Keratinocyte (primary cell): ENCODE data around the gene IL5RA. TPM values are rescaled to one million over a fixed set of nuclear protein-coding genes. Genes with fewer than 3 reads are reported as not detected.

ENCODE experiments used
- DNase-seq: peaks from one replicate; pipeline ENCODE4 v3.0.0-alpha.2; 2011; ENCODE audit warnings: low read depth, missing footprints, low spot score
- FAIRE-seq: peaks from 2 replicates; lab custom pipeline; 2011; peaks lifted over from hg19 to GRCh38; lab: Jason Lieb, UNC
- H2AFZ ChIP-seq: 2 replicates; pipeline ENCODE4 v1.6.0; 2012; ENCODE audit warnings: low read length, control low read depth, inconsistent platforms; ENCODE audit not compliant: control insufficient read depth
- H3K27ac ChIP-seq: 2 replicates; pipeline ENCODE4 v1.5.1; 2011; ENCODE audit warnings: low read length; ENCODE audit not compliant: control insufficient read depth, insufficient read depth
- H3K27me3 ChIP-seq: 3 replicates; pipeline ENCODE4 v1.6.0; 2011; ENCODE audit warnings: low read length; ENCODE audit not compliant: control insufficient read depth, insufficient read depth; ENCODE audit errors: extremely low read depth
- H3K36me3 ChIP-seq, 2 experiments: 2 replicates in 1 of 2; 3 replicates in 1 of 2; pipeline ENCODE4 v1.5.1; 2011; ENCODE audit warnings: low read length in 2 of 2, mild to moderate bottlenecking in 1 of 2; ENCODE audit not compliant: control insufficient read depth in 2 of 2, insufficient read depth in 2 of 2; ENCODE audit errors: extremely low read depth in 1 of 2
- H3K4me1 ChIP-seq: 3 replicates; pipeline ENCODE4 v1.5.1; 2011; ENCODE audit warnings: low read length; ENCODE audit not compliant: control insufficient read depth, insufficient read depth; ENCODE audit errors: extremely low read depth
- H3K4me2 ChIP-seq: 3 replicates; pipeline ENCODE4 v1.6.0; 2011; ENCODE audit warnings: low read depth, low read length; ENCODE audit not compliant: control insufficient read depth, insufficient read depth; ENCODE audit errors: extremely low read depth
- H3K4me3 ChIP-seq, 3 experiments: fragments of 200-600 bp in 1 of 3; sonication (generic) in 1 of 3; 2 replicates in 2 of 3; 3 replicates in 1 of 3; pipeline ENCODE4 v1.5.1; 2011 to 2016; ENCODE audit warnings: low read length in 3 of 3, mild to moderate bottlenecking in 3 of 3, control low read depth in 2 of 3, inconsistent platforms in 1 of 3, low read depth in 1 of 3, mixed read lengths in 1 of 3, mixed run types in 1 of 3, moderate library complexity in 1 of 3; ENCODE audit not compliant: control insufficient read depth in 2 of 3, insufficient read depth in 2 of 3; ENCODE audit errors: extremely low read depth in 1 of 3
- H3K79me2 ChIP-seq: 2 replicates; pipeline ENCODE4 v1.6.0; 2012; ENCODE audit warnings: low read length; ENCODE audit not compliant: control insufficient read depth, insufficient read depth
- H3K9ac ChIP-seq: 3 replicates; pipeline ENCODE4 v1.6.0; 2011; ENCODE audit warnings: low read length; ENCODE audit not compliant: control insufficient read depth, insufficient read depth; ENCODE audit errors: extremely low read depth
- H3K9me1 ChIP-seq: 3 replicates; pipeline ENCODE4 v1.6.0; 2011; ENCODE audit warnings: low read length; ENCODE audit not compliant: control insufficient read depth, insufficient read depth; ENCODE audit errors: extremely low read depth
- H3K9me3 ChIP-seq: 2 replicates; pipeline ENCODE4 v1.5.1; 2012; ENCODE audit warnings: low read depth, low read length; ENCODE audit not compliant: control insufficient read depth
- H4K20me1 ChIP-seq: 3 replicates; pipeline ENCODE4 v1.6.0; 2011; ENCODE audit warnings: low read length; ENCODE audit not compliant: control insufficient read depth, insufficient read depth; ENCODE audit errors: extremely low read depth
- CTCF ChIP-seq, 3 experiments: IDR thresholded peaks in 1 of 3; conservative IDR thresholded peaks in 1 of 3; optimal IDR thresholded peaks in 1 of 3; 2 replicates in 2 of 3; 3 replicates in 1 of 3; pipeline versions ENCODE3 to v1.5.1; 2011; ENCODE audit warnings: low read length in 3 of 3, mild to moderate bottlenecking in 3 of 3, moderate library complexity in 2 of 3, control low read depth in 1 of 3, inconsistent platforms in 1 of 3; ENCODE audit not compliant: insufficient read depth in 2 of 3; ENCODE audit errors: extremely low read depth in 1 of 3
- EZH2 ChIP-seq: IDR thresholded peaks from one replicate; pipeline ENCODE4 v1.6.1; 2012; ENCODE audit warnings: inconsistent platforms, mild to moderate bottlenecking, low read length, moderate library complexity
- dilution Hi-C: fragments of 300-500 bp; cut with MboI; formaldehyde crosslinking; loops from one replicate; pipeline ENCODE4 v1.7.0; 2020; ENCODE audit warnings: low sequenced_read_pairs; ENCODE audit not compliant: extremely low pct_ligation_motif_present
- polyA plus RNA-seq, 5 experiments: library from polyadenylated mRNA; depleted of rRNA in 3 of 5; stranded (reverse) in 3 of 5; stranded (forward) in 1 of 5; unstranded in 1 of 5; fragments of >200 nt; gene quantifications; 1 replicate in 1 of 5; 2 replicates in 3 of 5; 3 replicates in 1 of 5; pipeline versions ENCODE4 v1.2.1 to v1.2.3, GENCODE V29; 2011 to 2012; ENCODE audit warnings: missing spikeins in 2 of 5, low read depth in 1 of 5, low replicate concordance in 1 of 5

IL5RA gene
- polyA plus RNA-seq, 1 donor (not counting 4 experiments of a cell fraction or from before 2014, with no cell fraction given) = not detected

GRCh38 chr3:3101660-3102458, 8.3 kb downstream of the IL5RA start:
- Histone ChIP-seq H3K9me1 (no peaks in the 10 kb centered on the region), H3K4me2 (no peak overlapping the region), H2AFZ (no peak overlapping the region), H3K9ac (no peak overlapping the region), H3K27ac (no peak overlapping the region), H3K79me2 (no peaks in the 10 kb centered on the region), H3K9me3 (no peaks in the 10 kb centered on the region), H3K4me1 (no peaks in the 10 kb centered on the region), H3K36me3 (no peaks in the 10 kb centered on the region), H3K27me3 (no peaks in the 10 kb centered on the region), H3K4me3 (no peak overlapping the region), H4K20me1 (no peaks in the 10 kb centered on the region)
- DNase-seq = no peak
- dilution Hi-C loops = no loop called here
- TF ChIP-seq EZH2 = no peak
- TF ChIP-seq CTCF (optimal IDR thresholded peaks at IDR 0.05 in 1 of 3, IDR thresholded peaks at IDR 0.05 in 1 of 3, conservative IDR thresholded peaks at IDR 0.05 in 1 of 3; ENCODE audit: extremely low read depth in 1 of 3, insufficient read depth in 2 of 3, low read length in 3 of 3) = no peak
- FAIRE-seq = no peak

DNA sequence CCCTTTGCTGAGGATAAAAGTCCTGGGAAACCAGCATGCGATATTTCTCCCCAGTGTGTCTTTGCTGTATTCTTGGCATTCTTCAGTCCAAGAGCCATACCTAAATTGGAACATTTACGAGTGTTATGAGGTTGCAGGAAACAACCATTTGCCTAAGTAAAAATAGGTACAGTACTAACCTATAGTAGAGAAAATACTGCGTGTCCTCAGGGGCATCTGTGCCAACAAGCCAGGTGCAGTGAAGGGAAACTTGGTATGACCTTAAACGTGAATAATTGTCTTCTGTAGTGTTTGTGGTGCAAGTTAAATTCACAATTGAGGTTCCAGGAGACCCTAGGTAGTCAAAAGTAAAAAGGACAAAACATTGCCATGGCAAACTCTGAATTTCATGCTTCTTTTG, 12.2 kb downstream of the IL5RA start:
- H3K4me3 ChIP-seq = no peak overlapping the region
- FAIRE-seq = no peak
- no peaks in the 10 kb centered on the region for H3K9me1 ChIP-seq
- dilution Hi-C loops = no loop called here
- no peak overlapping the region for H3K9ac ChIP-seq
- H3K4me1 ChIP-seq = no peaks in the 10 kb centered on the region
- no peak overlapping the region for H3K27ac ChIP-seq
- no peaks in the 10 kb centered on the region for H3K9me3 ChIP-seq
- H3K36me3 ChIP-seq = no peaks in the 10 kb centered on the region
- H3K27me3 ChIP-seq = no peaks in the 10 kb centered on the region
- no peaks in the 10 kb centered on the region for H3K79me2 ChIP-seq
- H3K4me2 ChIP-seq = no peak overlapping the region
- H4K20me1 ChIP-seq = no peaks in the 10 kb centered on the region
- TF ChIP-seq CTCF (optimal IDR thresholded peaks at IDR 0.05 in 1 of 3, IDR thresholded peaks at IDR 0.05 in 1 of 3, conservative IDR thresholded peaks at IDR 0.05 in 1 of 3; ENCODE audit: extremely low read depth in 1 of 3, insufficient read depth in 2 of 3, low read length in 3 of 3) (no peak), EZH2 (no peak)
- H2AFZ ChIP-seq = no peak overlapping the region
- no peak for DNase-seq
